ENCODE measurements around the gene DIAPH3.

Gene DIAPH3

GRCh38 chr13:60155978-60156377 is 7.8 kb downstream of the DIAPH3 start:
- no peak for DNase-seq

- DNase-seq: no peak
Observed at GRCh38 chr13:60152904-60153303, 10.8 kb downstream of the DIAPH3 start.

- DNase-seq: no peak
Observed at GRCh38 chr13:60152114-60152513, 11.6 kb downstream of the DIAPH3 start.

- no peak for DNase-seq
Observed at GRCh38 chr13:60150538-60150937, 13.2 kb downstream of the DIAPH3 start.

- DNase-seq: no peak
Observed at GRCh38 chr13:60148918-60149317, 14.8 kb downstream of the DIAPH3 start.

- no peak for DNase-seq
Observed at GRCh38 chr13:60147361-60147760, 16.4 kb downstream of the DIAPH3 start.

GRCh38 chr13:60146471-60146870 is 17.3 kb downstream of the DIAPH3 start:
- no peak for DNase-seq

- no peak for DNase-seq
Observed at GRCh38 chr13:60143775-60144174, 20.0 kb downstream of the DIAPH3 start.

GRCh38 chr13:60139272-60139671 is 24.5 kb downstream of the DIAPH3 start:
- no peak for DNase-seq

GRCh38 chr13:60138674-60139073 is 25.1 kb downstream of the DIAPH3 start:
- DNase-seq: no peak

- no peak for DNase-seq
Observed at GRCh38 chr13:60137911-60138560, 25.7 kb downstream of the DIAPH3 start.

- no peak for DNase-seq
Observed at GRCh38 chr13:60135344-60135743, 28.4 kb downstream of the DIAPH3 start.

GRCh38 chr13:60134376-60134775 is 29.4 kb downstream of the DIAPH3 start:
- DNase-seq: no peak

GRCh38 chr13:60121337-60121687 is 42.4 kb downstream of the DIAPH3 start:
- DNase-seq: no peak

- DNase-seq: no peak
Observed at GRCh38 chr13:60120617-60121336, 43.0 kb downstream of the DIAPH3 start.

- no peak for DNase-seq
Observed at GRCh38 chr13:60118696-60119400, 44.9 kb downstream of the DIAPH3 start.

- no peak for DNase-seq
Observed at GRCh38 chr13:60114499-60115028, 49.2 kb downstream of the DIAPH3 start.

GRCh38 chr13:60112771-60113170 is 51.0 kb downstream of the DIAPH3 start:
- DNase-seq: no peak

- DNase-seq: no peak
Observed at GRCh38 chr13:60111691-60112090, 52.0 kb downstream of the DIAPH3 start.

GRCh38 chr13:60109285-60109684 is 54.4 kb downstream of the DIAPH3 start:
- DNase-seq: no peak

- DNase-seq: no peak
Observed at GRCh38 chr13:60108589-60108988, 55.1 kb downstream of the DIAPH3 start.

- no peak for DNase-seq
Observed at GRCh38 chr13:60099631-60100420, 63.9 kb downstream of the DIAPH3 start.

- DNase-seq: no peak
Observed at GRCh38 chr13:60095300-60095699, 68.4 kb downstream of the DIAPH3 start.

Data from stimulated activated CD4-positive, alpha-beta T cell treated with anti-CD3 and anti-CD28 coated beads, Interleukin-2, amount 100 ng/mL, for 24 hours (primary cell).